Aorta (tissue), 5 donors: ENCODE results near the gene DBI. TPM values are rescaled to one million over a fixed set of nuclear protein-coding genes. Genes with fewer than 3 reads are reported as not detected.

Experiments
- ATAC-seq: fragments of 200-7000 bp; cut with Tn5 transposase; one replicate; pipeline ENCODE4 v1.9.1; 2022; ENCODE audit warnings: moderate library complexity; ENCODE audit not compliant: low FRiP score
- DNase-seq, 2 donors: peaks; one replicate each; pipeline ENCODE4 v3.0.0-alpha.2; 2020
- H3K27ac ChIP-seq, 2 donors: one replicate each; pipeline ENCODE4 v1.5.1; 2013; ENCODE audit warnings: low read length in 2 of 2, mild to moderate bottlenecking in 2 of 2, moderate library complexity in 2 of 2, control low read depth in 1 of 2, inconsistent platforms in 1 of 2, low read depth in 1 of 2
- H3K27me3 ChIP-seq, 2 donors: one replicate each; pipeline ENCODE4 v1.6.1; 2013; ENCODE audit warnings: control low read depth in 1 of 2, low read length in 1 of 2, mild to moderate bottlenecking in 1 of 2, moderate library complexity in 1 of 2; ENCODE audit not compliant: insufficient read depth in 2 of 2, control insufficient read depth in 1 of 2
- H3K36me3 ChIP-seq, 2 donors: one replicate each; pipeline ENCODE4 v1.6.1; 2013; ENCODE audit warnings: control low read depth in 1 of 2, low read length in 1 of 2, mild to moderate bottlenecking in 1 of 2; ENCODE audit not compliant: insufficient read depth in 2 of 2, control insufficient read depth in 1 of 2
- H3K4me1 ChIP-seq, 2 donors: one replicate each; pipeline ENCODE4 v1.6.1; 2013; ENCODE audit warnings: low read length in 2 of 2, control low read depth in 1 of 2, mild to moderate bottlenecking in 1 of 2, moderate library complexity in 1 of 2; ENCODE audit not compliant: insufficient read depth in 2 of 2, control insufficient read depth in 1 of 2
- H3K4me3 ChIP-seq, 2 donors: one replicate each; pipeline ENCODE4 v1.5.1; 2013; ENCODE audit warnings: low read length in 2 of 2, control low read depth in 1 of 2, mild to moderate bottlenecking in 1 of 2
- H3K9me3 ChIP-seq: one replicate; pipeline ENCODE4 v1.6.1; 2013; ENCODE audit warnings: mild to moderate bottlenecking, low read length; ENCODE audit not compliant: control insufficient read depth
- WGBS, 2 donors: extraction: QIAGEN DNeasy Blood & Tissue Kit; methylation state at CpG; one replicate each; pipeline ENCODE4 v1.1.7; 2013; 5-methylcytosine and 5-hydroxymethylcytosine counted together
- intact Hi-C, 2 donors: fragments of 100-400 bp; cut with DNase I; formaldehyde crosslinking; loops; one replicate each; pipeline versions ENCODE4 v1.14.2 to v1.15.0; 2022
- long read RNA-seq, 2 donors: library from polyadenylated mRNA; unstranded; transcript quantifications; one replicate each; pipeline ENCODE4 v2.0.0, GENCODE V29; 2020 to 2021
- polyA plus RNA-seq, 2 donors: library from polyadenylated mRNA; stranded (reverse); fragments of 200-250 nt; gene quantifications; one replicate each; pipeline ENCODE4 v1.2.3, GENCODE V29; 2013
- total RNA-seq, 2 donors: library from RNA; stranded (reverse); fragmentation: NEBNext Ultra II Directional; extraction: Animal tissue kit (Norgen Biotek cat#: 25700); gene quantifications; one replicate each; pipeline ENCODE4 v1.2.1, GENCODE V29; 2021
- donor health status: healthy with polysubstance abuse.
- donor health status: Bipolar disorder and iron deficiency.
- donor health status: DM: no; HTN: no; CAD: no.
- donor health status: DM: no; HTN: no; CAD: no.
- donor health status: DM: yes; HTN: yes; CAD: no.

DBI gene
- 10 to 100 TPM; 60.1 to 63.2 TPM for total RNA-seq
- 100 to 1,000 TPM; 179 to 463 TPM for polyA plus RNA-seq
- long read RNA-seq, donor 1, transcript DBI-202 (4 exons, 637 nt) = major isoform, 15 of 19 reads
- long read RNA-seq, donor 1, partial matches to known transcripts = 3 of 19 reads
- long read RNA-seq, donor 1, other reads (novel, unspliced or antisense) = 0 of 19 reads
- long read RNA-seq, donor 2, transcript DBI-202 (4 exons, 637 nt) = major isoform, 28 of 30 reads
- long read RNA-seq, donor 2, partial matches to known transcripts = 0 of 30 reads
- long read RNA-seq, donor 2, other reads (novel, unspliced or antisense) = 0 of 30 reads

DNA sequence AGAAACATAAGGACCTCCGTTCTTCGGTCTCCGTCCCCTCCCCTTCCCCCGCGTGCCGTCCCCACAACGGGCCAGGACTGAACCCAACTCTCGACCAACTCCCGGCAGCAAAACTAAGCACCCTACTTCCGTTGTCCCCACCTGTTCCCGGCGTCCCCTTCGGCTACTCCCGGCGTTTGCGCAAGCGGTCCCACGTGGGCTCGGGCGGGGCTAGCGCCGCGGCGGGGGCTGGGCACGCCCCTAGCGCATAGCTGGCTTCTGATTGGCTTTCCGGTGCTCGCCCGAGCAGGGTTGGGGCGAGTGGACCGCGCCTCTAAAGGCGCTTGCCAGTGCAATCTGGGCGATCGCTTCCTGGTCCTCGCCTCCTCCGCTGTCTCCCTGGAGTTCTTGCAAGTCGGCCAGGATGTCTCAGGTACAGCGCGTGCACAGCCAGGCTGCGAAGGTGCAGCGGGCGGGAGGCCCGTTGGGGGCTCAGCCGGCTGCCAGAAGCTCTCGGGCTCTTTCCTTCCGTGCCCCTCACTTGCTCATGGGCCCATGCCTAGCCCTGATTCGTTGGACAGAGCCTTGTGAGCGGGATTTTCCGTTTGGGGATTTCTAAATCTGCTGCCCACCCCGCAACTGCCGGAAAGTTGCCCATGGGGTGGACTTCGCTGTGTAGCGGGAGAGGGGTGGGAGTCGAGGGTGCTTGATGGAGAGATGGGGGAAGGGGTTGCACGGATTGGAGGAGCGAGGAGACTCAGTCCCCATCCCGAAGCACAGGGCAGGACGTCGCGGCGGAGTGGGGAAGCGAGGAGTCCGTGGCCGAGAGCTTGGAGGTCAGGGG is at the start of gene DBI, which contains the start of gene C2orf76:
Gene DBI (plus strand): TSS at position 329 of the 823 bp plus-strand sequence. CDS start 75 bp downstream, at position 404.
Gene C2orf76 (minus strand): TSS at position 186 of the 823 bp plus-strand sequence. CDS start 26,875 bp downstream, outside the sequence.
- no peaks in the 10 kb centered on the region for H3K9me3 ChIP-seq
- ATAC-seq (peak; percentile 99), DNase-seq (peak; percentile 96 to 98)
- WGBS, 2 donors = 0 to 1% methylated on average over 65 of the region's 65 CpGs
- H3K27me3 ChIP-seq = no peaks in the 10 kb centered on the region
- intact Hi-C loops = loop anchor here in 1 of 2 donors (5.0 to 10.0 kb wide), 3 partner anchors 125 to 1552 kb away; partner anchors contain the start of genes DDX18 and STEAP3
- H3K27ac ChIP-seq = peak within 1 kb of the TSS in 1 of 2 donors; percentile 41
- peaks cover under 1 to 8% of the 10 kb centered on the region in 2 donors for H3K36me3 ChIP-seq
- H3K4me3 ChIP-seq = peak within 1 kb of the TSS; percentile 82 to 86
- peaks cover 0 to 8% of the 10 kb centered on the region in 2 donors for H3K4me1 ChIP-seq

DNA sequence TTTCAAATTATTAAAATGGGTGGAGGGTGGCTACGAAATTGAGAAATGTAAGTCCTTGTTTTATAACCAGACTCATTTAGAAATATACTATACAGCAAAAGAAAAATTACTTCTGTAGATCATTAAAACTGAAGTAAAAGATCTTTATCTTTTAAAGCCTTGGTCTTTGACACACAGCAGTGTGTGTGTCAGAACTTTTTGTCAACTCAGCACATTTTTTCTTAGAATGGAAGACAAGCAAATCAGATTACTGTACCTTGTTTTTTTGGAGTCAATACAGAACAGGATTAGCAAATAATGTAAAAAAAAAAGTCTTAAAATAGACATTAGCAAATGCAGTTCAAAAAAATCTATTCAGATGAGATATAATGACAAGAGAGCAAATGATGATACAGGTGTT is 49.2 kb upstream of the DBI start:
- DNase-seq (no peak), ATAC-seq (no peak)
- Histone ChIP-seq H3K27ac (no peak overlapping the region), H3K9me3 (no peaks in the 10 kb centered on the region), H3K4me3 (no peak overlapping the region), H3K36me3 (no peaks in the 10 kb centered on the region), H3K4me1 (no peaks in the 10 kb centered on the region), H3K27me3 (no peaks in the 10 kb centered on the region)
- intact Hi-C loops = no loop called here
- 97 to 100% methylated on average over 1 of the region's 1 CpG for WGBS, 2 donors

DNA sequence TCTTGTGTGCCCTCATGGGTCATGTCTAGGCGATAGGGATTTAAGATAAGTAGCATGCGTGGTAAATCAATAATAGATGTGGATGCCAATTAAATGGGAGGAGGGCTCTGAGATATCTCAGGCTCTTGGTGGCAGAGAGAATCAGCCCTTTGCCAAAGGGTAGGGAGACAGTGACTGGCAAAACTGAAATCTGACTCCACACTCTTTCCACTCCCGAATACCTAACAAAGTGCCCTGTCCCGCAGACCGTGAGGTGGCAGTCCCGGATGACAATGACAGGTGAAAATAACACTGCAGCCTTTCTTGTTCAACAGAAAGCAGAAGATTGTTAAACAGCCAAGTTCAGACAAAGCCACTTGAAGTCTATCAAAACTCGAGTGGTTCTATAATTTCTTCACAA is 47.2 kb upstream of the DBI start:
- Histone ChIP-seq H3K27me3 (no peaks in the 10 kb centered on the region), H3K36me3 (no peaks in the 10 kb centered on the region), H3K4me1 (no peaks in the 10 kb centered on the region), H3K9me3 (no peaks in the 10 kb centered on the region), H3K4me3 (no peak overlapping the region), H3K27ac (no peak overlapping the region)
- DNase-seq (no peak), ATAC-seq (no peak)
- intact Hi-C loops = no loop called here
- 82 to 89% methylated on average over 7 of the region's 7 CpGs for WGBS, 2 donors

DNA sequence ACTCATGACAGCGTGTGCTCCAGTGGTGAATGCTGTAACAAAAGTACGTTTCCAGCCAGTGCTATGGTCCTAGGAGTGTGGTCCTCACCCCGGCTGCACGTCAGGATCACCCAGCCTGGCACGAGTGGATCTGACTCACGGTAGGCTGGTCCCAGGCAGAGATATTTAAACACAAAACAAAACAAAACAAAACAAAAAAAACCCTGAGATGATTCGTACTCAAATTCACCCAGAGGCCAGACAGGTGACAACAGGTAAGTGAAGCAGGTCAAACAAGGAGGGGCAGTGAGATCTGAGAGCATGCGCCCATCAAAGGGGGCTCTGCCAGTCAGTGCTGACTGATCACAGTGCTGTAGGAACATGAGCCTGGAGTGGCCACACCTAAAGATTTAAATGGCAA is 43.3 kb upstream of the DBI start:
- Histone ChIP-seq H3K4me3 (no peak overlapping the region), H3K9me3 (no peaks in the 10 kb centered on the region), H3K27me3 (no peaks in the 10 kb centered on the region), H3K4me1 (no peaks in the 10 kb centered on the region), H3K27ac (no peak overlapping the region), H3K36me3 (no peaks in the 10 kb centered on the region)
- DNase-seq (no peak), ATAC-seq (no peak)
- intact Hi-C loops = no loop called here
- WGBS, 2 donors = 89 to 90% methylated on average over 8 of the region's 8 CpGs

DNA sequence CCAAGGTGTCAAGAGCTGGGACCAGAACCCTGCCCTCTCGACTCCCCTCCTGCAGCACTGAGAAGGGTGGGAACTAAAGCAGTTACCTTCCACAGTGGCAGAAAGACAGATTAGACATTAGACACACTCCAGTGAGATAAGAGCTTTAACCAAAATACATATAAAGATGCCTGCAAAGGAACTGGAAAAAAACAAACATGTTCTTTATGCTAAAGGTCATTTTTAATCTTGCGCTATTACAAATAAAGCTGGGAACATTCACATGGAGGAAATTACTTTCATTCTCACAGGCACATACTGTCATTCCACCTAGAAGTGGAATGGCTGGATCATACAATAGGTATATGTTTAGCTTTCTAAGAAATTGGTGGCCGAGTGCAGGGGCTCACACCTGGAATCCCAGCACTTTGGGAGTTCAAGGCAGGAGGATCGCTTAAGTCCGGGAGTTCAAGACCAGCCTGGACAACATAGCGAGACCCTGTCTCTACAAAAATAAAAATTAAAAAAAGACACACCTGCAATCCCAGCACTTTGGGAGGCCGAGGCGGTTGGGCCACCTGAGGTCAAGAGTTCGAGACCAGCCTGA is 42.0 kb upstream of the DBI start:
- Histone ChIP-seq H3K4me3 (no peak overlapping the region), H3K9me3 (no peaks in the 10 kb centered on the region), H3K27me3 (no peaks in the 10 kb centered on the region), H3K4me1 (no peaks in the 10 kb centered on the region), H3K36me3 (no peaks in the 10 kb centered on the region), H3K27ac (no peak overlapping the region)
- intact Hi-C loops = no loop called here
- 91 to 94% methylated on average over 9 of the region's 9 CpGs for WGBS, 2 donors
- ATAC-seq (no peak), DNase-seq (no peak)

DNA sequence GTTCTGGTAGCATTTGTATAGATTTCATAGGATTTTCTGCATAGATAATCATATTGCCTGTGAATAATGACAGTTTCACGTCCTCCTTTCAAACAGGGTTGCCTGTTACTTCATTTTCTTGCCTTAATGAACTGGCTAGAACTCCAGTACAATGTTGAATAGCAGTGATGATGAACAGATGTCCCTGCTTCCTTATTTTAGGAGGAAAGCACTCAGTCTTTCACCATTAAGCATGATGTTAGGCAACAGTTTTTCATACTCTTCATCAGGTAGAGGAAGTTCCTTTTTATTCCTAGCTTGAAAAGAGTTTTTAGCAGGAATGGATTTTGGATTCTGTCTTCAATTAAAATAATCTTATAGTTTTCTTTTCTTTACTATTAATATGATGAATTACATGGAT is 39.8 kb upstream of the DBI start:
- DNase-seq (no peak), ATAC-seq (no peak)
- Histone ChIP-seq H3K9me3 (no peaks in the 10 kb centered on the region), H3K4me3 (no peak overlapping the region), H3K4me1 (no peaks in the 10 kb centered on the region), H3K27ac (no peak overlapping the region), H3K36me3 (no peaks in the 10 kb centered on the region), H3K27me3 (no peaks in the 10 kb centered on the region)
- intact Hi-C loops = no loop called here
- WGBS, 2 donors = 91 to 95% methylated on average over 1 of the region's 1 CpG

DNA sequence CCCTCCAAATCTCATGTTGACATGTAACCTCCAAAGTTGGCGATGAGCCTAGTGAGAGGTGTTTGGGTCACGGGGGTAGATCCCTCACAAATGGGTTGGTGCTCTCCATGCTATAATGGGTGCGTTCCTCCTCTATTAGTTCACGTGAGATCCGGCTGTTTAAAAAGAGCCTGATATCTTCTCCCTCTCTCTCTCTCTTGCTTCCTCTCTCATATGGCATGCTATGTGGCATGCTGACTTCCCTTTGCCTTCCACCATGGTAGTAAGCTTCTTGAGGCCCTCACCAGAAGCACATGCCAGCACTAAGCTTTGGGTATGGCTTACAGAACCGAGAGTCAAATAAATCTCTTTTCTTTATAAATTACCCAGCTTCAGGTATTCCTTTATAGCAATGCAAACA is 39.3 kb upstream of the DBI start:
- DNase-seq (no peak), ATAC-seq (no peak)
- no peaks in the 10 kb centered on the region for H3K36me3 ChIP-seq
- 95 to 96% methylated on average over 6 of the region's 6 CpGs for WGBS, 2 donors
- no peak overlapping the region for H3K4me3 ChIP-seq
- H3K27me3 ChIP-seq = no peaks in the 10 kb centered on the region
- intact Hi-C loops = no loop called here
- no peak overlapping the region for H3K27ac ChIP-seq
- no peaks in the 10 kb centered on the region for H3K9me3 ChIP-seq
- H3K4me1 ChIP-seq = no peaks in the 10 kb centered on the region

DNA sequence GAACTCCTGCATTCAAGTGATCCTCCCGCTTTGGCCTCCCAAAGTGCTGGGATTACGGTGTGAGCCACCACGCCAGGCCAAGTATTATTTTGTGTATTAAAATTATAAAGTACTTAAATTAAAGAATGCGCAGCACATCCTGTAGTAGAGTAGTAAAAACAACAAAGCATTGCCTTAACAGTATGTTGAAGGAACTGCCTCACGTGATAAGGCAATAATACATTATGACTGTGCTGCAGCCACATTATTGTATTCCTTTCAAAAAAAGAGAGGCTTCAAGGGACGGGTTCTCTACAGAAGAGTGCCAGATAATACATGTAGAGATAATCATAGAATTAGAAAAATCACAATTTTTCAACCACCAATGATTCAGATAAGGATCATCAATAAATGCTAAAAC is 33.8 kb upstream of the DBI start:
- intact Hi-C loops = no loop called here
- Histone ChIP-seq H3K27me3 (no peaks in the 10 kb centered on the region), H3K36me3 (peaks cover 0 to 2% of the 10 kb centered on the region in 2 donors), H3K4me1 (no peaks in the 10 kb centered on the region), H3K27ac (no peak overlapping the region), H3K4me3 (no peak overlapping the region), H3K9me3 (no peaks in the 10 kb centered on the region)
- ATAC-seq (no peak), DNase-seq (no peak)
- whole genome bisulfite sequencing, 2 donors = 94 to 95% methylated on average over 6 of the region's 6 CpGs
